ENCODE measurements around the gene ETNK1.

Gene ETNK1

DNA sequence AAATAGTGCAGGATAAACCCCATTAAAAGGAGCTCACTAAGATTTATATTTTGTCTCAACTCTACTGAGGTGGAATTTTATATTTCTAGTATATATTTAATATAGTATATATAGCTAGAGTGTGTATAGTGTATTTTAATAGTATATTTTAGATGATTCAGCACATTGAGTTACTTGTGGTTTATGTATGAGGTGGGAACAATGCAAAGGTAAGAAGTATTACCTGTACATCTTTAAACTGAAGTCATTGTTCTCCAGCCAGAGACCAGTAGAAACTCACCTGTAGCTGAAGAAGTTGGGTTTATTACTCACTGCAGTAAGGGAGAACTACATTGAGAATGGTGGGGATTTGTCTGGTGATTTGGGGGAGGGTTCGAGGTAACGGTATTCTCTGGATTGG, 15.9 kb downstream of the ETNK1 start:
- no peak for DNase-seq

DNA sequence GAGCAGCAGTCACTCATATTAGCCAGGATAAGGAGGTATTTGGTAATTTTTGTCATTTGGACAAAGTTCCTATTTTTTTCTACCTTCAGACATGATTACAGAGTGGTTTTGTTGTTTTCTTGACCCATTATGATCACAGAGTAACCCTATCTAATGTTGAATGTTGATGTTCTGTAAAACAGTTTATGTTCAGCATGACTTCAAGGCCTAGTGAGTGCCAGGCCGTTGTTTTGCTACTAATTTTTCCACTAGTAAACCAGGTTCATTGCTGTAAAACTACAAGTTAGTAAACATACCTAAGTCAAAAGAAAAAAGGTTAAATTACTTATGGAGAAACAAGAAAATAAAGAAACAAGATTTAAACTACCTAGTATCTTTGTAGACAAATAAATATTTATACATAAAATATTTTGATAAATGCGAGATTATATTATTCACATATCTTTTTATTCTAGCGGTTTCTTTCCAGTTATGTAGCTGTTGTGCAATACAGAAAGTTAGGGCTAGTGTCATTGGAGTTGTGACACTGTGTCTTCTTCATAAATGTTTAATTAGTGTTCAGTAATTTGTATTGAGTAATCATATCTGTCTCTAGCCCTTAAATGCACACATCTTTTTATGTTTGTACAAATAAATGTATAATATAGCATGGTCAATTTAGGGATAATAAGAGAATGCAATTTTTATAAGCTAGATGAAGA, 16.5 kb downstream of the ETNK1 start:
- no peak for DNase-seq

DNA sequence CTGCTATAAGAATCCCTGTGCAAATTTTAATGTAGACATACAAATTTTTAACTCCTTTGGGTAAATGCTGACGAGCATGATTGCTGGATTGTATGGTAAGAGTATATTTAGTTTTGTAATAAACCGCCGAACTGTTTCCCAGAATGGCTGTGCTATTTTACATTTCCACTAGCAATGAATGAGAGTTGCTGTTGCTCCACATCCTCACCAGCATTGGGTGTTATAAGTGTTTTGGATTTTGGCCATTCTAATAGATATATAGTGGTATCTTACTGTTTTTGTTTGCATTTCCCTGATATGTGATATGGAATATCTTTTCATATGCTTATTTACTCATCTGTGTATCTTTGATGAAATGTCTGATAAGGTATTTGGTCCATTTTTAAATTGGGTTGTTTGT, 23.7 kb downstream of the ETNK1 start:
- no peak for DNase-seq

DNA sequence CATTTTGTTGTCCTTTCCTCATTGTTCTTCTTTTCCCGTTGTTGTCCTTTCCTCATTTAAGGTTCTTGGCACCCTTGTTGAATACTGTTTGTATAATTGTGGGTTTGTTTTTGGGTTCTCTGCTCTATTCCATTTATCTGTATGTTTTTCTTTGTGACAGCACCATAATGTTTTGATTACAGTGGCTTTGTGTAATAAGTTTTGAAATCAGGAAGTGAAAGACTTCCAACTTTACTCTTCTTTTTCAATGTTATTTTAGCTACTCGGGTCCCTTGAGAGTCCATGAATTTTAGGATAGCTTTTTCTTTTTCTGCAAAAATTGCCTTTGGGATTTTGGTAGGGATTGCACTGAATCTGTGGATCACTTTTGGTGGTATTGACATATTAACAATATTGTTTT, 28.1 kb downstream of the ETNK1 start:
- DNase-seq: no peak

DNA sequence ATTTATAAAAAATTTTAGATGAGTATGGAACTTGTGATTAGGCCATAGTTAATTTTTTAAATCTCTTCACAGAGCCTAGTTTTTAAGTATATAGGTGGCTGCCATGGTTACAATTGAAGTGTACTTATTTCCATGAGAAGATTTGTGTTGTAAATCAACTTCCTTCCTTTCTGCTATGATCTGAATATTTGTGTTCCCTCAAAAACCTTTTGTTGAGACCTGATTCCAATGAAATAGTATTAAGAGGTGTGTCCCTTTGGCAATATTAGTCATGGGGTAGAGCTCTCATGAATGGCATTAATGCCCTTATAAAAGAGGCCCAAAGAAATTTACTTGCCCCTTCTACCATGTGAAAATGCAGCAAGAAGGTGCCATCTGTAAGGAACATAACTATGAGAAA, 28.8 kb downstream of the ETNK1 start:
- DNase-seq: no peak

DNA sequence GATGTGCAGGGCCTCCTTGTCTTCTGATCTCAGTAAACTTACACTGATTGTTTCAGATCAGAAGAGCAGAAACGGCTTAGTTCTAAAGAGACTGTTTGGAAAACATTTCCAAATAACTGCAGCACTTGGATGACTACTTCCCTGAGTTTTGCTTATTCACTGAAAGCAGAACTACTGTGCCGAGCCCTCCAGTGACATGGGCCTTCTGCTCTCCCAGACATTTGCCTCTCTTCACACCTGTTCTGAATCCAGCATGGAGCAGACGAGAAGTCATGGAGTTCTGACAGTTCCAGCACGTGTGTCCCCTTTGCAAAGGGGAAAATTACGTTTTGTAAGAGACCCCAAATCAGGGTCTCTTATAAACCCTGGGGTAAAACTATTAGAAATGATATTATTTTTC, 31.4 kb downstream of the ETNK1 start:
- no peak for DNase-seq

DNA sequence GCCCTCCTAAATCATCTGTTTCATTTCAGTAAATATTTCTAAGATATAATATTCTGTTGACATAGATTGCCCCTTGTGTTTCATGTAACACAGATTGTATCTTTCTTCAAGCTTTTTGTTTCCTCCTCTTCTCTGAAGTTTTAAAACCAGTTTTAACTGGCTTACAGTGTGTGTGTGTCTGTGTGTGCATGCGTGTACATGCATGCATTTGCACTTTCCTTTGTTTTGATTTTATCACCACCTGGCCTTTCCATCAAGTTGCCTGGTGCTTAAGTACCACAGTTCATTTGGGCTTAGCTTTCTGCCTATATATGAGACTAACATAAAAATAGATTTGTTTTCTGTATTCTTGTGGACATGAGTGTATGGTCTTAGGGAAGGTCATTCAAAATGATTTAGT, 31.9 kb downstream of the ETNK1 start:
- DNase-seq: no peak

DNA sequence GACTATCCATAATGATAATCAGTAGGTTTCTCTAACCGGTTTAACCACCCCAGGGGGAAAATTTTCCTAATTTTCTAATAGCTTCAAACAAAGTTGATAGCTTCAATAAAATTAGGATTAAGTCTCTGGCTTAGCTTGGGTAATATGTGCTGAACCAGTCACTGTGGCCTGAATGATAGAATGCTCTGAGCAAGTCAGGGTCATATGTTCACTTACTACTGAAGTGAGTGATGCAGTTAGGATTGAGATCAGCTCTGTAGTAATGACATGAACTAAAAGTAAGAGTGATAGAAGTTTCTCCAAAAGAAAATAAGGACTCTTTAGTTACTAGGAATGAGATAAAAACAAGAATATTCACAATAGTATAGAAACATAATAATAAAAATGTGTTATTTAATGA, 32.6 kb downstream of the ETNK1 start:
- no peak for DNase-seq

DNA sequence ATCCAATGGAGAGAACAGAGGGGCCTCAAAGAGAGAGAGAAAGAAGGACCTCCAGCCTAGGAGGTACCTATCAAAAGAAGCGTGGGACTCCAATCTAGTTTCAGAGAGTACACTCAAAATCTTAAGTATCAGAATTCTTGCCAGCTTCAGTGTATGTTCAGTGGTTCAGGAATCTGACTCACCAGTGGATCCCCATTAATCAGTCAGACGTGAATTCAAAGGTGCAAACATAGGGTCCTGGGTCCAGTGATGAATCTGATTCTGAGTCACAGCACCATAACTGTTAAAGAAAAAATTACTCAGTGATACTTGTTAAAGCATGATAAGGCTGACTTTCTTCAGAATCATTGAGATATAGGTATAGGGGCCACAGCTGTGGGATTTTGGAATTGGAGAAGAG, 33.2 kb downstream of the ETNK1 start:
- DNase-seq: no peak

DNA sequence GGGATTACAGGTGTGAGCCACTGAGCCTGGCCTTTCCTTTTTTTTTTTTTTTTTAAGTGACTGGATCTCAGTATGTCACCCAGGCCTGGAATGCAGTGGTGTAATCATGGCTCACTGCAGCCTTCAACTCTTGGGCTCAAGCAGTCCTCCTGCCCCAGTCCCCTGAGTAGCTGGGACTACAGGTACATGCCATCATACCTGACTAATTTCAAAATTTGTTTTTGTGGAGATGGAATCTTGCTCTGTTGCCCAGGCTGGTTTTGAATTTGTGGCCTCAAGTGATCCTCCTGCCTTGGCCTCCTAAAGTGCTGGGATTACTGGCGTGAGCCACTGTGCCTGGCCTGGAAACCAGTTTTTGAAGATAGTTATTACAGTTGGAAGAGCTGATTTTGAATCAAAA, 37.4 kb downstream of the ETNK1 start:
- DNase-seq: no peak

DNA sequence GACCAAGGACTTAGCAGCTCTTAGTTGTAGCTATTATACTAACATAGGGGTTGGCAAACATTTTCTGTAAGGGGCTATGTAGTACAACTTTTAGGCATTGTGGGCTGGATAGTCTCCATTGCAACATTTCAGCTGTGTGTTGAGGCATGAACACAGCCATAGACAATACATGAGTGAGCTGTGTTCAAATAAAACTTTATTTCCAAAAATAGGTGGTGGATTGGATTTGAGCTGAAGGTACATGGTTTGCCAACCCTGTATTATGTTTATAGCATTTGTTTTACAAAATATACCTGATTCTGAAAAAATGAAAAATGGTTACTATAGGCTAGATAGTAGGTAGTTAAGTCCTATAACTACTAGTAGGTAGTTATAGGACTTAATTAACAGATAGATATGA, 40.5 kb downstream of the ETNK1 start:
- no peak for DNase-seq

DNA sequence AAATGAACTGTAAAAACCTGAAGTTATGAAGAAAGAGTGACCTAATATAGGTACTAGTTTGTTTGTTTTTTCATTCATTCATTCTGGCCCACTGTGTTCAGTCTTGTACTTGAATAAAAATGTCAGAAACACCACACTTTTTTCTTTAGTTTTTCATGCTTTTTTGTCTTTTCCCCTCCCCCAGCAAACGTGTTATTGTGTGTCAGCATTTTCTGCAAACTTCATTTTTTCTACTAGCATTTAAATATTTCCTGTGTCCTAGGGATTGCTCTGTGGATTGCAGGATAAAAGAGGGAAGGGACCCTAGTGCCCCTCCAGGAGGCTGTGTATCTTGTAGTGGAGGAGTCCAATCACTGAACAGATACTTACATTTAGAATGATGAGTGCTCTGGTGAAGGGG, 42.2 kb downstream of the ETNK1 start:
- DNase-seq: no peak

DNA sequence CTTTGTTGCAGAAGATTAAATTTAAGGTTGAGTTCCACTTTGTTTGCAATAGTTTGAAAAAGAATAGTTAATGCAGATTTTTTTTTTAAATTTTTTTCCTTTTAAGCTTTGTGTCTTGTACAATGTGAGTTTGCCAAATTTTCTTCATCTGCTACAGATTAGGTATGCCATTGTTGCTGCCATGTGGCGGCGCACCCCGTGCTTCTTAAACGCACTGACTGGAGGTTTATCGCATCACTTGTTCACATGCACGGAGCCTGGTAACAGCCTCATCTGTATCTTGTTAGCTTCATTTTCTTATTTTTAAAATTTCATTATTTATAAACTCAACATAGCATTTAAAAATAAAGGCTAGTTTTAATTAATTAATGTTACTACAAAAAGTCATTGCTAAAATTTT, 43.5 kb downstream of the ETNK1 start:
- no peak for DNase-seq

DNA sequence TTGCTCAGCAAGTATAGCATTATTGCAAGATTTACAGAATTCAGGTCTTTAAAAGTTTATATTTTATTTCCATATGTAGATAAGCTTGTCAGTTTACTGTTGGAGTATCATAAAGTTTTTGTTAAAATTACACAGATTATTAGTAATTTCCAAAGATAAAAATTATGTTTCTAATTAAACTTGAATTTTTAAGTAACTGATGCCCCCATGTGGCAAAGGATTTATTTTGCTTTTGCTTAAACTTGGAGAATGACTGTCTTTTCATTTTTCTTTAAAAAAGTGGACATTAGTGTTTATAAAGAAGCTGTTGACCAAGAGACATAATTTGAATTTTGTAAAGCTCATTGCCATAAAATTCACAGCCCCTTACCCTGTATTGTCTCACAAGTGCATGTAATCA, 45.8 kb downstream of the ETNK1 start:
- no peak for DNase-seq

DNA sequence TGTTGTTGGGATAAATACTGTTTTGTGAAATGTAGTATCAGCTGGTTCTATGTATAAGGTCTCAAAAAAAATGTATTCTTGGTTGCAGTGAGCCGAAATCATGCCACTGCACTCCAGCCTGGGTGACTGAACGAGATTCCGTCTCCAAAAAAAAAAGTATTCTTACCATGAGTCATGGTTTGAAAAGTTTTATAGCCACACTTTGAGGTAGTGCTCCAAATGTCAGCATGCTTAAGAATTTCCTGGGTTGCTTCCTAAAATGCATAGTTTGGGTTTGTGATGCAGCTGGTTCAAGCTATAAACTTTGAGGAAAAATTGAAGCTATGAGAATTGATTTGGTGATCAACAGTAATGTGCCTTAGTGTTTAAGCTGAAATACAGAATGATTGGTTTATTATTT, 48.0 kb downstream of the ETNK1 start:
- DNase-seq: no peak

DNA sequence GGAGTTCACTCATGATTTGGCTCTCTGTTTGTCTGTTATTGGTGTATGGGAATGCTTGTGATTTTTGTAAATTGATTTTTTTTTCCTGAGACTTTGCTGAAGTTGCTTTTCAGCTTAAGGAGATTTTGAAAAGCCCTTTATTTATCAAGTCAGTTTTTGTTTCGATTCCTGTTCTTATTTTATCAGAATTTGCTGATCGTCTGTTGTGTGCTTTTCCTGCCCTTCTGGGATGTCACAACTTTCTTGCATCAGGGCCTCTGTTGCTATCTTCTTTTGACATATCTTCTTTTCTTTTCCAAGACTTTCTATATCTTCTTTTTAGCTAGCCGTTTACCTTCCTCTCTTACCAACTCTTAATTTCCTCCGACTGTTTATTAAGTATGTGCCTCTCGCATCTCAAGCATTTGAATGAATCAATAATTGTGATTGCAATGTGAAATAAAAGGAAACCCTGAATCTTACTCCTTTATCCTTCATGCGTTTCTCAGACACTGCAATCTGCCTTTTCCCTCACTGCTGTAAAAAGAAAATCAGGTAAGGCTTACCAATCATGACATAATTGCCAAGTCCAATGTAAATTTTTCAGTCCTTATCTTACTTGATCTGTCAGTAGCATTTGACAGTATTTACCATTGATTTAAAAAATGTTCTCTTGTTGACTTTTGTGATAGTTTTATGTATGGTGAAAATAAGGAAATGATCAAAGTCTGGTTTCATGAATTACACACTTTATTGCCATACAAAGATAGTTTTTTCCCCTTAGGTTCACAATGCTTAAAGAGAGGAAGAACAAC, 53.0 kb downstream of the ETNK1 start:
- DNase-seq: no peak

DNA sequence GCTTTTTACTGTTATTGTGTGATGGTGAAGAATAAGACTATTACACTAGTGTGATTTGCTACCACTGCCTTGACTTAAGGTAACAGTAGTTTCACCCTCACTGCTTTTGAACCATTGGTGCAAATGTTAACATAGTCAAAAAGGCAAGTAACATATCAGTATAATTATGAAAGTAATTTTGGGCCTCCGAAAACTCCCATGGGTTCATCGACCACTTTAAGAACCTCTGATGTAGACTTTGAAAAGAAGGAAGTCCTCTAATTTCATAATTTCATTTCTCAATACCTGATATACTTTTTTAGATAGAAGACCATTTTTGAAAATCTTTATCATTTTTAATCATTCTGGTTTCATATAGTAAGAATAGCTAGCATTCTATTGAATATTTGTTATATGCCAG, 57.7 kb downstream of the ETNK1 start:
- no peak for DNase-seq

DNA sequence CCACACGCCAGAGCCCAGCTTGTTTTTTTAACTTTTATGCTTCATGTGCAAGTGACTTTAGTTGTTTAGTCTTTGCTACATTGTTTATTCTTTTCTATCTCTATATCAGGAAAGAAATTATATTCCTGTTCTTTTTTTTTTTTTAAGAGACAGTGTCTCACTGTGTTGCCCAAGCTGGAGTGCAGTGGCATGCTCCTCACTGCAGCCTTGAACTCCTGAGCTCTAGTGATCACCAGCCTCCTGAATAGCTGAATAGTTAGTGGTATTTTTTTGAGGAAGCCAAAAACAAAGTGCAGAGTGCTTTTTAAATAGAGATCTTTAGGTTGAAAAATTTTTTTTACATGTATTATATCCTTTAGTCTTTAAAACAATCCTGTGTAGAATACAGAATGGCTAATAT, 58.2 kb downstream of the ETNK1 start:
- no peak for DNase-seq

DNA sequence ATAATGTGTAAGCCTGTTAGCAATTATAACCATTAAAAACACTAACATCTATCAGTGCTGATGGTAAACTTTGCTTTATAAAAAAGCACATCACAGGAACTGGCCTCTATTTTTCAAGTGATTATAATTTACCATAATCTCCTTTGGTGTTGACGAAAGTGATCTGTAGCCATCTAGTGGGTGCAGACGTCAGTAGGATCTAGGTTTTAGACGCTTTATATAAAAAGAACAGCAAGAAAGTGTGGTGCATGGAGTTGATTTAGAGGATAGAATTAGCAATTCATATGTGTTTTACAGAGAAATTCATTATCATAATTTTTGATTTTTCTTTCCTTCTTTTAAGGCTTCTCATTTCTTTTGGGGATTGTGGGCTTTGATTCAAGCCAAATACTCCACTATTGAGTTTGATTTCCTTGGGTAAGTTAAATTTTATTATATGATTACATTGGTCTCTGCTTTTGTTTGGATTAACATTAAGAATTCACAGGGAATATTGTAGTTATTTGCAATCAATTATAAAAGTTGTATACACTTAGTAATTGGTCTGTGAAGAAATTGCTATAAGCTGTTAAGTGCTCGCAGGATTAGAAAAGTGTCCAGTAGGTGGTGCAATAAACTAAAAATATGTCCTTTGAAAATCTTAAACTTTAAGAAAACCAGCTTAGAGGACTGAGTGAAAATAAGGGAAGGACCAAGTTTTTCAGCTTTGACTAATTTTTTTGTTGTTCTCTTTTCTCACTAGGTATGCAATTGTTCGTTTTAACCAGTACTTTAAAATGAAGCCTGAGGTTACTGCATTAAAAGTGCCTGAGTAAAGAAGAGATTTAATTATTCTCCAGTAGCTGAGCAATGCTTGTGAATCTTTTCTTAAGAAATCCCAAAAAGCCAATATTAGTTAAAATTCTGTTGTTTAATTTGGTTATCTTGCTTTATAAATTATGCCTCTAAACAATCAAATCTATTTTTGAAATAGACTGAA, 59.5 kb downstream of the ETNK1 start:
- no peak for DNase-seq

DNA sequence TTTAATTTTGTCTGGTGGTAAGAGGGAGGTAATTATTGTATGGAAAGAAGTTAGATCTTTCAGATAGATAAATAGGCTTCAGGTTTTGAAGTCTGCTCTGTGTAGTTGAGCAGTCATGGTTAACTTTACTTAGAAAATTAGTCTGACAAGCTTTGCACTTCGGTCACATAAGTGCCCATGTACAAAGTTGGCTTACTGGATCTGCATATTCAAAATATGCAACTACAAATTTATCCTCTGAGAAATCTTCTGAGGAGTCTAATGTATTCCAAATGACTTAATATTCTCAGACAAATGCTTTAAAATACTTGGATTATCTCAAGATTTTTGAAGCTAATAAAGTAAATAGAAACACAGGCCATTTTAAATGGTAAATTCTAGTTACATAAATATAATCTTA, 61.2 kb downstream of the ETNK1 start:
- DNase-seq: no peak

DNA sequence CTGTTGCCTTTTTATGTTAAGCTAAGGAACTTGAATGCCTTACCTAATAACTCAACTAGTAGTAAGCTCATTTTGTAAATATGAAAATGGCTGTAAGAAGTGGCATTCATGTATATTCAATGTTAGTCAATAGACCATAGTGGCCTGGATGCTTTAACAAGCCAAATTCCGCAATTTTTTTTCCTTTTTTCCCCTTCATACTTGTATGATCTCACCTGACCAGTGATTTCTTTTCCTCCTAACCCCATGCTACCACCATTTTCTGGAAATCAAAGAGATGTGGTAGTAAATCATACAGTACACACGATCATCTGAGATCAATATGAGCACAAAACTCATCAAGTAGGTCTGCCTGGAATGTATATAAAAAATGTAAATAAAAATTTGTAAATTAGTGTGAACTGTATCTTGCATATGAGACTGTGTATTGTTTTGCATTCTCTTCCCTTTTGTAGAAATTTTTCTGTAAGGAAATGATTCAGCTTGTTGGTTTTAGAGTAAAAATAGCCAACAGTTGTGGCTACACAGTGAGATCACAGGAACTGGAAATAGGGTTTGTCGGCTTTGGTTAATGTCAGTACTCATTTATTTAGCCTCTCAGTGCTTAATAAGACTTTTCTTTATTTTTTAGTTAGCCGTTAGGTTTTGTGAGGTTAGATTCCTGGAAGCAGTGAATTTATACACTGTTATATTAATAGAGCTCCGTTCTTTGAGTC, 62.5 kb downstream of the ETNK1 start:
- no peak for DNase-seq

DNA sequence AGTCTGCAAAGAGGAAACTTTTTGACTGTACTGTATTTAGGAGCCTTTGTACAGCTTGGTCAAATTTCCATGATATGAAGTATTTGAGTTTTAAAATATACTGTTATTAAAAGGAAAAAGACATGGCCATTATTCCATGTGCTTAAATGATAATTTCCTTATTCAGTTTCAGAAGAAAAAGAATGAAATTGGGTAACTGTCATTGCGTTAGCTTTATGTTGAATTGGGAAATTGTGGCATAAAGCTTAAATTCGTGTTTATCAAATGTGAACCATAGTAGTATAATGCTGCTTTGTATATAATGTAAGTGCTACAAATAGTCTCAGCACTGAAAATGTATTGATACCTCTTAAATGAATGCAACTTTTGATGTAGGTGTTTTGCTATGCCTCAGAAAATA, 64.9 kb downstream of the ETNK1 start:
- DNase-seq: no peak

DNA sequence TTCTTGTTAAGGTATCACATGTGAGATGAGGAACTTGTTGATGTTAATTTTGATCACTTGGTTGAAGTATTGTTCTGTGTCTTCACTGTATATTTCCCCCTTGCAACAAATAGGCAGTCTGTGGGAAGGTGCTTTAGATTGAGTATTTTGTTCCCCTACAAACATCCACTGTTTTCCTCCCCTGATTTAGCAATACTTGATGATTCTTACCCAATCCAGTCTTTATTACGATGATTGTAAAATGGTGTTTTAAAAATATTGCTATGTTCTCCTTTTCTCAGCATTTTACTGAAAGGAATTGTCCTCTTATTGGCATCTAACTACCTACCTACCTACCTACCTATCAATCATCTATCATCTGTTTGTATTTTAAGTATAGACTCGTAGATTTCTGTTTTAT, 66.3 kb downstream of the ETNK1 start:
- no peak for DNase-seq

Measured in NCI-H1436 treated with DMSO at 0.1 percent for 48 hours (cell line).